HCT116 (cell line): ENCODE measurements around the gene ZNF3. TPM values are rescaled to one million over a fixed set of nuclear protein-coding genes. Genes with fewer than 3 reads are reported as not detected.

Experiments used
- ATAC-seq: fragments of 200-7000 bp; cut with Tn5 transposase; 2 replicates; pipeline ENCODE4 v1.9.1; 2020; ENCODE audit warnings: mild to moderate bottlenecking, moderate library complexity
- BruUV-seq: library from RNA; stranded (reverse); fragments of 400-500 nt; replicated peaks from 2 replicates; lab custom pipeline; 2021; lab: Mats Ljungman, UMichigan
- CTCF ChIA-PET: fragments of 300-600 bp; sonication (Branson Sonifier 250); formaldehyde crosslinking; loops from one replicate; lab custom pipeline; 2021; ENCODE audit warnings: antibody characterized with exemption; lab: Charles Lee
- POLR2A ChIA-PET: fragments of 300-600, 350-600 bp; sonication (Branson Sonifier 250); formaldehyde crosslinking; loops from one replicate; lab custom pipeline; 2021; ENCODE audit warnings: antibody characterized with exemption; lab: Charles Lee
- RAD21 ChIA-PET, 2 experiments: fragments of 300-600 bp; sonication (Branson Sonifier 250); formaldehyde crosslinking; loops; one replicate each; lab custom pipeline; 2023; ENCODE audit warnings: low total read pairs in 2 of 2; ENCODE audit not compliant: uncharacterized antibody in 2 of 2, unreplicated experiment in 2 of 2, low non-redundant PET in 1 of 2; lab: Charles Lee
- DNase-seq: peaks from one replicate; pipeline ENCODE4 v3.0.0-alpha.2; 2010; ENCODE audit warnings: low read depth, low spot score
- H2AFZ ChIP-seq: fragments of 200-600 bp; shearing (Covaris generic), sonication (generic); 2 replicates; pipeline ENCODE4 v1.6.1; 2017; ENCODE audit warnings: low read depth, mixed run types, mixed read lengths, antibody characterized with exemption, low read length; ENCODE audit not compliant: poor library complexity, severe bottlenecking
- H3K27ac ChIP-seq: 2 replicates; pipeline ENCODE4 v1.5.1; 2012; ENCODE audit warnings: low read depth, low read length
- H3K27me3 ChIP-seq: fragments of 200-600 bp; sonication (generic); 2 replicates; pipeline ENCODE4 v1.6.1; 2016; ENCODE audit warnings: mixed run types, low read length, mixed read lengths; ENCODE audit not compliant: insufficient read depth
- H3K36me3 ChIP-seq, 2 experiments: fragments of 200-500 bp in 1 of 2; fragments of 200-600 bp in 1 of 2; sonication (Bioruptor generic) in 1 of 2; sonication (generic) in 1 of 2; 2 replicates each; pipeline versions ENCODE4 v1.5.1 to v1.6.1; 2014 to 2016; ENCODE audit warnings: low read length in 2 of 2, inconsistent platforms in 1 of 2, mixed read lengths in 1 of 2, mixed run types in 1 of 2; ENCODE audit not compliant: insufficient read depth in 2 of 2, control insufficient read depth in 1 of 2
- H3K4me1 ChIP-seq, 2 experiments: fragments of 200-600 bp in 1 of 2; sonication (generic) in 1 of 2; 2 replicates each; pipeline versions ENCODE4 v1.5.1 to v1.6.1; 2012 to 2017; ENCODE audit warnings: low read length in 2 of 2, inconsistent platforms in 1 of 2, mild to moderate bottlenecking in 1 of 2, mixed read lengths in 1 of 2, mixed run types in 1 of 2, moderate library complexity in 1 of 2; ENCODE audit not compliant: insufficient read depth in 2 of 2, control insufficient read depth in 1 of 2
- H3K4me2 ChIP-seq: fragments of 200-600 bp; sonication (generic); 2 replicates; pipeline ENCODE4 v1.6.1; 2017; ENCODE audit warnings: mixed run types, low read length, mixed read lengths
- H3K4me3 ChIP-seq, 2 experiments: fragments of 200-600 bp in 1 of 2; sonication (generic) in 1 of 2; replicated peaks in 1 of 2; 2 replicates each; pipeline ENCODE4 v1.5.1; 2011 to 2016; ENCODE audit warnings: low read length in 2 of 2, control low read depth in 1 of 2, low read depth in 1 of 2, mild to moderate bottlenecking in 1 of 2, mixed read lengths in 1 of 2, mixed run types in 1 of 2
- H3K79me2 ChIP-seq: fragments of 200-600 bp; sonication (generic); 2 replicates; pipeline ENCODE4 v1.6.1; 2017; ENCODE audit warnings: mild to moderate bottlenecking, mixed run types, low read length, moderate library complexity, mixed read lengths; ENCODE audit not compliant: insufficient read depth
- H3K9ac ChIP-seq: fragments of 200-600 bp; sonication (generic); 2 replicates; pipeline ENCODE4 v1.6.1; 2016; ENCODE audit warnings: low read length, mixed read lengths
- H3K9me2 ChIP-seq: fragments of 200-600 bp; sonication (generic), shearing (Covaris generic); 2 replicates; pipeline ENCODE4 v1.6.1; 2017; ENCODE audit warnings: mixed run types, mild to moderate bottlenecking, moderate library complexity; ENCODE audit not compliant: insufficient read depth
- H3K9me3 ChIP-seq, 2 experiments: fragments of 200-500 bp in 1 of 2; fragments of 200-600 bp in 1 of 2; sonication (Bioruptor generic) in 1 of 2; sonication (generic) in 1 of 2; 2 replicates each; pipeline ENCODE4 v1.6.1; 2014 to 2017; ENCODE audit warnings: low read length in 2 of 2, mixed read lengths in 2 of 2, inconsistent platforms in 1 of 2, low read depth in 1 of 2, mild to moderate bottlenecking in 1 of 2, mixed run types in 1 of 2, moderate library complexity in 1 of 2; ENCODE audit not compliant: control insufficient read depth in 1 of 2, insufficient read depth in 1 of 2
- H4K20me1 ChIP-seq: fragments of 200-600 bp; sonication (generic), shearing (Covaris generic); 2 replicates; pipeline ENCODE4 v1.6.1; 2017; ENCODE audit warnings: mixed run types, mild to moderate bottlenecking, moderate library complexity; ENCODE audit not compliant: insufficient read depth
- EZH2phosphoT487 ChIP-seq: fragments of 200-600 bp; IDR thresholded peaks from 2 replicates; pipeline ENCODE4 v1.6.1; 2018; ENCODE audit warnings: antibody characterized with exemption, borderline replicate concordance
- REST ChIP-seq: IDR thresholded peaks from 2 replicates; pipeline ENCODE4 v1.6.1; 2012; ENCODE audit warnings: low read depth
- TCF7L2 ChIP-seq: IDR thresholded peaks from 2 replicates; pipeline ENCODE4 v1.7.0; 2011; ENCODE audit warnings: borderline replicate concordance, inconsistent platforms; ENCODE audit not compliant: insufficient read depth, insufficient read length; ENCODE audit errors: extremely low read depth
- ZBTB33 ChIP-seq: IDR thresholded peaks from 2 replicates; pipeline ENCODE4 v1.6.1; 2011; ENCODE audit warnings: mild to moderate bottlenecking, low read length, moderate library complexity; ENCODE audit not compliant: insufficient replicate concordance; ENCODE audit errors: extremely low read depth
- ZFX ChIP-seq: fragments of 450-650 bp; IDR thresholded peaks from 2 replicates; pipeline ENCODE4 v1.6.1; 2017
- intact Hi-C: fragments of 100-400 bp; cut with micrococcal nuclease; formaldehyde crosslinking; loops from 2 replicates; pipeline ENCODE4 v1.10.0; 2022
- total RNA-seq: library from RNA; stranded (reverse); gene quantifications from one replicate; pipeline ENCODE4 v1.2.1, GENCODE V29; 2021; ENCODE audit not compliant: unreplicated experiment

Gene ZNF3
- total RNA-seq, 1 experiment from 2014 or later, result 28.2 TPM

- BruUV-seq, result TSS peak; percentile 61
- POLR2A ChIA-PET, result interaction anchor here (1.0 kb wide), 1 partner anchor 14 kb away, joined by 4 read pairs; no protein-coding TSS in a partner anchor
- Histone ChIP-seq H3K9ac (peak overlapping the region; percentile 83), H3K4me1 (peaks cover 11 to 24% of the 10 kb centered on the region in 2 experiments), H3K79me2 (peaks cover 51% of the 10 kb centered on the region), H3K27ac (peak overlapping the region; percentile 72), H3K36me3 (peaks cover 22 to 34% of the 10 kb centered on the region in 2 experiments; a peak in 3 of 4 replicates), H3K9me3 (no peaks in the 10 kb centered on the region), H3K4me2 (peak overlapping the region; percentile 87), H4K20me1 (no peaks in the 10 kb centered on the region), H3K27me3 (no peaks in the 10 kb centered on the region), H3K9me2 (no peaks in the 10 kb centered on the region), H3K4me3 (peak overlapping the region; percentile 69 to 77), H2AFZ (no peak overlapping the region)
- intact Hi-C loops, result loop anchor here (1.0 kb wide), 1 partner anchor 87 kb away; no protein-coding TSS in a partner anchor
- CTCF ChIA-PET, result interaction anchor here (0.9 kb wide), 1 partner anchor 21 kb away, joined by 3 read pairs; the partner anchor contains the start of gene AP4M1
- RAD21 ChIA-PET, result no interaction called here
- TF ChIP-seq TCF7L2 (no peak), REST (no peak), ZFX (no peak), EZH2phosphoT487 (no peak), ZBTB33 (no peak)
- ATAC-seq (peak; percentile 43), DNase-seq (no peak)
Measured at GRCh38 chr7:100080907-100081534, 502 bp downstream of the ZNF3 start.
